Measurements from ENCODE around the gene TMEM33.

Gene TMEM33

DNA sequence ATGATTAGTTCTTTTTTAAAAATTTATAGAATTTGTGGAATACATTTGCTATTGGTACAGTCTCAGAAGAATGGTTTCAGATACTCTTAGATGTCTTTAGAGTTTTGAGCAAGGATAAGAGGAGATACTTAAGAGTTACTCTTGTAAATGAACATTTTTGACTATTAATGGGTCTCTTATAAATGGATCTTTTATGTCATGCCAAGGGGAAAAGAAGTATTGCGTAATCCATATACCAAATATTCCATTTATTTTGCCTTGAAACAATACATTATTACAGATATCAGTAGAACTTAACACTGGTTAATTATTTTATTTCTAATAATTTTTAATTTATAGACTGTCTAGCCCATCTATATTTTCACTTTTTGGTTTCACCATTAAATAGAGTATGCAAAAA, 29.2 kb downstream of the TMEM33 start:
- Mint-ChIP-seq H3K36me3 (peaks cover 3% of the 10 kb centered on the region), H3K4me3 (no peak overlapping the region), H3K9me3 (peaks cover 10% of the 10 kb centered on the region), H3K27ac (no peak overlapping the region), H3K27me3 (peaks cover 7% of the 10 kb centered on the region), H3K4me1 (no peaks in the 10 kb centered on the region)
- DNase-seq: no peak
- CTCF ChIA-PET: no interaction called here

DNA sequence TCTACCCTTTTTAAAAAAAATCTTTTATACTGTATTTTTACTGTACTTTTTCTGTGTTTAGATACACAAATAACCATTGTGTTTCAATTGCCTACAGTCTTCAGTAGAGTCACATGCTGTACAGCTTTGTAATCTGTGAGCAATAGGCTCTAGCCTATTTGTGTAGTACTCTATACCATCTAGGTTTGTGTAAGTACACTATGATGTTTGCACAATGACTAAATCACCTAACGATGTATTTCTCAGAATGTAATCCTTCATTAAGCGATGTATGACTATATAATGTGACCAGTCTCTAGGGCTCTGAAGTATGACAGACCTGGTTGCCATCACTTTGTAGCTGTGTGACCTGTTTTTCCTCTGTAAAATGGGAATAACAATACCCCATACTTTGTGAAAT, 32.2 kb downstream of the TMEM33 start:
- DNase-seq: no peak
- CTCF ChIA-PET: no interaction called here
- H3K27me3 Mint-ChIP-seq: peaks cover 8% of the 10 kb centered on the region
- peaks cover 10% of the 10 kb centered on the region for H3K9me3 Mint-ChIP-seq
- no peak overlapping the region for H3K27ac Mint-ChIP-seq
- H3K4me1 Mint-ChIP-seq: no peaks in the 10 kb centered on the region
- H3K36me3 Mint-ChIP-seq: peaks cover 3% of the 10 kb centered on the region
- no peak overlapping the region for H3K4me3 Mint-ChIP-seq

GRCh38 chr4:41969671-41970070, 34.4 kb downstream of the TMEM33 start:
- Mint-ChIP-seq H3K4me1 (no peaks in the 10 kb centered on the region), H3K36me3 (peaks cover 3% of the 10 kb centered on the region), H3K27ac (no peak overlapping the region), H3K9me3 (peaks cover 10% of the 10 kb centered on the region), H3K4me3 (no peak overlapping the region), H3K27me3 (peaks cover 8% of the 10 kb centered on the region)
- DNase-seq: no peak
- CTCF ChIA-PET: no interaction called here

DNA sequence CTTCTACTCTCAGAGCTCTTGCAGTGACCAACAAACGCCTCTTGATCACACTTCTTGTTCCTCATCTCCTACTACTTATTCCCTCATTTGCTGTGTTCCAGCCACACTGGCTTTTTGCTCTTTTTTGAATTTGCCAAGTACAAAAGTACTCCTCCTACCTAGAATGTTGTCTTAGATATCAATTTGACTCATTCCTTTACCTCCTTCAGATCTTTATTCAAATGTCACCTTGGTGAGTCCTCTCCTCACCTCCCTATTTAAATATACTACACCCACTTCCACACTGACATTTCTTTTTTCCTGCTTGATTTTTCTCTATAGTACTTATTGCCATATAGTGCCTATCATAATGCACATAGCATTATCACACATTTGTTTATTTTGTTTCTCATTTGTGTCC, 40.1 kb downstream of the TMEM33 start:
- CTCF ChIA-PET: no interaction called here
- DNase-seq: no peak
- no peak overlapping the region for H3K27ac Mint-ChIP-seq
- H3K36me3 Mint-ChIP-seq: no peaks in the 10 kb centered on the region
- peaks cover 8% of the 10 kb centered on the region for H3K27me3 Mint-ChIP-seq
- no peak overlapping the region for H3K4me3 Mint-ChIP-seq
- H3K9me3 Mint-ChIP-seq: no peaks in the 10 kb centered on the region
- H3K4me1 Mint-ChIP-seq: no peaks in the 10 kb centered on the region

DNA sequence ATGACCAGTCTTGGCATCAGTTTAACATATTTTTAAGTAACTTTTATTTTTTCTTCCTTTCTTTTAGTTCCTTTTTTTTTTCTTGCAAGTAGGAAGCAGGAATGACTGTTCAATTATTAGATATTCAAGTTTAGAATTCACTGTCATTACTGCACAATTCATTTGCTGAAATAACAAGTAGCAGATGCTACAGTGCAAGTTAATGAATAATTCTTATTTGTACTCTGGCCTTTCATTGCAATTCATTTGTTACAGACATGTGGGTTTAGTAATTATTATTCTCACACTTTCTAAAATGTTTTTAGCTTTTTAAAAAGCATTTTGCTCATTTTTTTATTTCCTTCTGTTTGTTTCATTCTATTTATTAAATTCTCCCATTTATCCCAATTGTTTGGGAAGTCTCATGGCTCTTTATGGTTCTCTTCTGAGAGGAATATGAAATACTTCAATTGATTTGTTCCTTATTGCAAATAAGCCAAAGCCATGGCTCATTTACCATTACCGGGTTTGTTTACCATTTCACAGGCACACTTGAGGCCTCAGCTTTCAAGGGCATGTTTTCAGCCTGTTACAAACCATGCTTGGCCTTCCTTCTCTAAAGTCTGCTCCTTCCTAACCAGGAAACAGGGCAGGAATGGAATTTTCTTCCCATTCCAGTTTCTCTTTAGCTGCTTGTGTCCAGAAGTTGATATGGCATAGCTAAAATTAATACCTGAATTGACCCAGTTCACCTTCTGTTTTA, 41.7 kb downstream of the TMEM33 start:
- no peaks in the 10 kb centered on the region for H3K36me3 Mint-ChIP-seq
- CTCF ChIA-PET: interaction anchor here (1.0 kb wide), 1 partner anchor 12 kb away, joined by 3 read pairs; no protein-coding TSS in a partner anchor
- H3K9me3 Mint-ChIP-seq: no peaks in the 10 kb centered on the region
- H3K27me3 Mint-ChIP-seq: peaks cover 8% of the 10 kb centered on the region
- DNase-seq: no peak
- no peak overlapping the region for H3K27ac Mint-ChIP-seq
- H3K4me1 Mint-ChIP-seq: no peaks in the 10 kb centered on the region
- no peak overlapping the region for H3K4me3 Mint-ChIP-seq

DNA sequence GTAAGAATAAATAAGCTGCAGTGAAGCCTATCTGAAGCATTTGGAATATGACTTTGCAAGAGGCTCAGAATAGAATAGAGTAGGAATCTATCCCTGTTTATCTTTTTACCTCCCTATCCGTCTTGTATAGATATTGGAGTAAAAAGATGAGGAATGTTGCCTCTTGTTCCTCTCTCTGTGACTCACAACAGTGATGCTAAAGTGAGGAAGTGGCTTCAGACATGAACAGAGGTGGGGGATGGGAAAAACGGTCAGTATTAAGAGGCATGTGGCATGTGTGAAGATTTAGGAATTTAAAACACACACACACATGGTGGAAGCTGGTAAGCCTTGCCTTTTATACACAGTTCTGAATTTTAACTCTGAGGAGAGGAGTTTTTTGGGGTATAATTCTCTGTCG, 42.5 kb downstream of the TMEM33 start:
- H3K27me3 Mint-ChIP-seq: peaks cover 8% of the 10 kb centered on the region
- no peaks in the 10 kb centered on the region for H3K9me3 Mint-ChIP-seq
- CTCF ChIA-PET: no interaction called here
- no peak overlapping the region for H3K27ac Mint-ChIP-seq
- no peak overlapping the region for H3K4me3 Mint-ChIP-seq
- H3K4me1 Mint-ChIP-seq: no peaks in the 10 kb centered on the region
- no peaks in the 10 kb centered on the region for H3K36me3 Mint-ChIP-seq
- DNase-seq: no peak

- Mint-ChIP-seq H3K27me3 (peaks cover 4% of the 10 kb centered on the region), H3K4me1 (no peaks in the 10 kb centered on the region), H3K27ac (no peak within 1 kb of the TSS), H3K36me3 (no peaks in the 10 kb centered on the region), H3K9me3 (no peaks in the 10 kb centered on the region), H3K4me3 (no peak within 1 kb of the TSS)
- CTCF ChIA-PET: no interaction called here
- DNase-seq: no peak
These were observed 46.2 kb downstream of the TMEM33 start, which contains the start of gene DCAF4L1 for GRCh38 chr4:41981456-41981855. Gene DCAF4L1 (plus strand): TSS chr4:41981756. CDS start chr4:41981793, 37 bp downstream.

- no peak for DNase-seq
- no peak overlapping the region for H3K4me3 Mint-ChIP-seq
- no peaks in the 10 kb centered on the region for H3K9me3 Mint-ChIP-seq
- peaks cover 4% of the 10 kb centered on the region for H3K27me3 Mint-ChIP-seq
- H3K36me3 Mint-ChIP-seq: no peaks in the 10 kb centered on the region
- CTCF ChIA-PET: no interaction called here
- no peak overlapping the region for H3K27ac Mint-ChIP-seq
- no peaks in the 10 kb centered on the region for H3K4me1 Mint-ChIP-seq
These were observed 47.5 kb downstream of the TMEM33 start for GRCh38 chr4:41982716-41983115.

DNA sequence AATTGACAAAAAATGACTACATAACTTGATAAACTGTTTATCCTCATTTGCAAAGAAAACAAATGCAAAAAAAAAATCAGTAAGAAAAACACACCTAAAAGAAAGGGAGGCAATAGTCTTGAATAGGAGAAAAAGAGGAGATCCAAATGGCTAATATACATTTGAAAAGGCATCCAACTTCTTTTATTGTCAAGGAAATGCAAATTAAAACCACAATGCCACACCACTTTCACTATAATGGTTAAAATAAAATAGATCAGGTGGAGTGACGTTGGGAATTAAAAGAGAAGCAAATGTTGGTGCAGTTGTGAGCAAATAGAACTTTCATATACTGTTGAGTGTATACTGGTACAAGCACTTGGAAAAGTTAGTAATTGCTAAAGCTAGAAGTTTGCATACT, 49.9 kb downstream of the TMEM33 start:
- H3K4me1 Mint-ChIP-seq: peaks cover 12% of the 10 kb centered on the region
- H3K27me3 Mint-ChIP-seq: no peaks in the 10 kb centered on the region
- no peaks in the 10 kb centered on the region for H3K9me3 Mint-ChIP-seq
- H3K4me3 Mint-ChIP-seq: no peak overlapping the region
- no peak overlapping the region for H3K27ac Mint-ChIP-seq
- CTCF ChIA-PET: no interaction called here
- peaks cover 1% of the 10 kb centered on the region for H3K36me3 Mint-ChIP-seq
- DNase-seq: no peak

- Mint-ChIP-seq H3K4me3 (peak overlapping the region; percentile 91), H3K9me3 (no peaks in the 10 kb centered on the region), H3K27ac (peak overlapping the region; percentile 86), H3K27me3 (no peaks in the 10 kb centered on the region), H3K4me1 (peaks cover 32% of the 10 kb centered on the region), H3K36me3 (peaks cover 7% of the 10 kb centered on the region)
- CTCF ChIA-PET: interaction anchor here (1.1 to 1.5 kb wide), 2 partner anchors 11 to 27 kb away, joined by 3 read pairs; no protein-coding TSS in a partner anchor
- DNase-seq: peak; percentile 23
These were observed 54.8 kb downstream of the TMEM33 start for GRCh38 chr4:41989994-41990364.

GRCh38 chr4:41990365-41991111, 55.3 kb downstream of the TMEM33 start, which contains the start of gene SLC30A9:
Gene SLC30A9 (plus strand): TSS chr4:41990530. CDS start chr4:41990652, 122 bp downstream.
- H3K27ac Mint-ChIP-seq: peak within 1 kb of the TSS; percentile 86
- DNase-seq: peak; percentile 96
- CTCF ChIA-PET: interaction anchor here (1.1 to 1.5 kb wide), 2 partner anchors 10 to 27 kb away, joined by 3 read pairs; no protein-coding TSS in a partner anchor
- H3K36me3 Mint-ChIP-seq: peaks cover 10% of the 10 kb centered on the region
- no peaks in the 10 kb centered on the region for H3K9me3 Mint-ChIP-seq
- peak within 1 kb of the TSS; percentile 91 for H3K4me3 Mint-ChIP-seq
- H3K27me3 Mint-ChIP-seq: no peaks in the 10 kb centered on the region
- peaks cover 32% of the 10 kb centered on the region for H3K4me1 Mint-ChIP-seq

GRCh38 chr4:41991916-41992767, 56.9 kb downstream of the TMEM33 start:
- Mint-ChIP-seq H3K27ac (no peak overlapping the region), H3K4me1 (peaks cover 32% of the 10 kb centered on the region)
- CTCF ChIA-PET: no interaction called here

GRCh38 chr4:41992967-41993857, 58.0 kb downstream of the TMEM33 start:
- no peaks in the 10 kb centered on the region for H3K27me3 Mint-ChIP-seq
- peaks cover 32% of the 10 kb centered on the region for H3K4me1 Mint-ChIP-seq
- H3K27ac Mint-ChIP-seq: no peak overlapping the region
- H3K36me3 Mint-ChIP-seq: peaks cover 10% of the 10 kb centered on the region
- no peaks in the 10 kb centered on the region for H3K9me3 Mint-ChIP-seq
- CTCF ChIA-PET: no interaction called here
- DNase-seq: no peak
- H3K4me3 Mint-ChIP-seq: no peak overlapping the region

More at GRCh38 chr4:41991916-41992767, 56.9 kb downstream of the TMEM33 start:
- H3K36me3 Mint-ChIP-seq: peaks cover 10% of the 10 kb centered on the region
- DNase-seq: no peak
- peak overlapping the region; percentile 91 for H3K4me3 Mint-ChIP-seq
- H3K27me3 Mint-ChIP-seq: no peaks in the 10 kb centered on the region
- no peaks in the 10 kb centered on the region for H3K9me3 Mint-ChIP-seq
